ENCODE measurements around the gene CCR5AS.
"Not testable (repeated sequence)": the region's sequence is repeated elsewhere in the genome, so short reads cannot be mapped to it uniquely, and the experiment has no call there.

Gene CCR5AS

DNA sequence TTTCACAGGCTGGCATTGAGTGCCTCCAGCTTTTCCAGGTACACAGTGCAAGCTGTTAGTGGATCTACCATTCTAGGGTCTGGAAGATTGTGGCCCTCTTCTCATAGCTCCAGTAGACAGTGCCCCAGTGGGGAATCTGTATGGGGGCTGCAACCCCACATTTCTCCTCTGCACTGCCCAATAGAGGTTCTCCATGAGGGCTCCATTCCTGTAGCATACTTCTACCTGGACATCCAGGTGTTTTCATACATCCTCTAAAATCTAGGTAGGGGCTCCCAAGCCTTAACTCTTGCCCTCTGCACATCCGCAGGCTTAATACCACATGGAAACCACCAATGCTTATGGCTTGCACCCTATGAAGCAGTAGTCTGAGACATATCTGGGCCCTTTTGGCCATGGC, 68.0 kb downstream of the CCR5AS start:
- H3K4me3 ChIP-seq: no peak overlapping the region
- no peaks in the 10 kb centered on the region for H3K4me1 ChIP-seq
- no peaks in the 10 kb centered on the region for H3K27me3 ChIP-seq
- TF ChIP-seq POLR2A (IDR thresholded peaks at IDR 0.05) (no peak), POLR2AphosphoS5 (IDR thresholded peaks at IDR 0.05; ENCODE audit: insufficient read depth in 1 of 2, low read depth in 1 of 2) (no peak)
- TF ChIP-seq, protein P1, sequence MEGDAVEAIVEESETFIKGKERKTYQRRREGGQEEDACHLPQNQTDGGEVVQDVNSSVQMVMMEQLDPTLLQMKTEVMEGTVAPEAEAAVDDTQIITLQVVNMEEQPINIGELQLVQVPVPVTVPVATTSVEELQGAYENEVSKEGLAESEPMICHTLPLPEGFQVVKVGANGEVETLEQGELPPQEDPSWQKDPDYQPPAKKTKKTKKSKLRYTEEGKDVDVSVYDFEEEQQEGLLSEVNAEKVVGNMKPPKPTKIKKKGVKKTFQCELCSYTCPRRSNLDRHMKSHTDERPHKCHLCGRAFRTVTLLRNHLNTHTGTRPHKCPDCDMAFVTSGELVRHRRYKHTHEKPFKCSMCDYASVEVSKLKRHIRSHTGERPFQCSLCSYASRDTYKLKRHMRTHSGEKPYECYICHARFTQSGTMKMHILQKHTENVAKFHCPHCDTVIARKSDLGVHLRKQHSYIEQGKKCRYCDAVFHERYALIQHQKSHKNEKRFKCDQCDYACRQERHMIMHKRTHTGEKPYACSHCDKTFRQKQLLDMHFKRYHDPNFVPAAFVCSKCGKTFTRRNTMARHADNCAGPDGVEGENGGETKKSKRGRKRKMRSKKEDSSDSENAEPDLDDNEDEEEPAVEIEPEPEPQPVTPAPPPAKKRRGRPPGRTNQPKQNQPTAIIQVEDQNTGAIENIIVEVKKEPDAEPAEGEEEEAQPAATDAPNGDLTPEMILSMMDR (IDR thresholded peaks at IDR 0.05): no peak
- H3K9me3 ChIP-seq: no peaks in the 10 kb centered on the region
- no peak for DNase-seq (ENCODE audit: extremely low spot score in 2 of 2)
- H3K36me3 ChIP-seq: no peaks in the 10 kb centered on the region
- H3K27ac ChIP-seq: no peak overlapping the region
- intact Hi-C loops (cut with DNase I): no loop called here

DNA sequence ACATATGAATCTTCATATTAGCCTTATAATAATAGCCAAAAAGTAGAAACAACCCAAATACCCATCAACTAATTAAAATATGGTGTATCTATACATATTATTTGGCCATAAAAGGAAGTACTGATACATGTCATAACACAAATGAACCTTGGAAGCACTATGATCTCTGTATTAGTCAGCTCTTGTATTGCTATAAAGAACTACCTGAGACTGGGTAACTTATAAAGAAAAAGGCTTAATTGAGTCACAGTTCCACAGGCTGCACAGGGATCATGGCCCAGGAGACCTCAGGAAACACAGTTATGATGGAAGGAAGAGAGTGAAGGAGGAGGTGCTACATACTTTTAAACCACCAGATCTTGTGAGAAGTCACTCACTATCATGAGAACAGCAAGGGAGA, 69.0 kb downstream of the CCR5AS start:
- DNase-seq (ENCODE audit: extremely low spot score in 2 of 2): no peak
- intact Hi-C loops (cut with DNase I): no loop called here
- no peaks in the 10 kb centered on the region for H3K36me3 ChIP-seq
- H3K4me3 ChIP-seq: no peak overlapping the region
- TF ChIP-seq, protein P1 (IDR thresholded peaks at IDR 0.05): no peak
- no peak for TF ChIP-seq POLR2A (IDR thresholded peaks at IDR 0.05)
- no peak for TF ChIP-seq POLR2AphosphoS5 (IDR thresholded peaks at IDR 0.05; ENCODE audit: insufficient read depth in 1 of 2, low read depth in 1 of 2)
- no peaks in the 10 kb centered on the region for H3K27me3 ChIP-seq
- no peak overlapping the region for H3K27ac ChIP-seq
- no peaks in the 10 kb centered on the region for H3K4me1 ChIP-seq
- H3K9me3 ChIP-seq: no peaks in the 10 kb centered on the region

DNA sequence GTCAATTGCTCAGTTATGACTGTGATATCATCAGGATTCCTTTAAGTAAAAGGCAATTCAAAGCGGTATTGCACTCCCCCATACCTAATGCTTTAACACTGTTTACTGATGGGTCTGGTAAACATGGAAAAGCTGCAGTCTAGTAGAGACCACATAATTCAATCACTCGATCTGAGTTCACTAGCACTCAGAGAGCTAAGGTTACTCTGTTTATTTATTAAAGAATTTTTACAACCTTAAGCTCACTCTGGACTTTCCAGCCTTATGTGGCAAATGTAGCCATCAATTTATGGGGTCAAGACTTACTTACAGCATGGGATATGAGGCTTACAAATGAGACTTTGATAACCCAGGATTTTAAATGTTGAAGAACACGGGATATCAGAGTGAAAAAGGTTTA, 71.3 kb downstream of the CCR5AS start:
- Histone ChIP-seq H3K9me3 (no peaks in the 10 kb centered on the region), H3K27ac (no peak overlapping the region), H3K27me3 (no peaks in the 10 kb centered on the region), H3K4me3 (no peak overlapping the region), H3K36me3 (no peaks in the 10 kb centered on the region), H3K4me1 (no peaks in the 10 kb centered on the region)
- intact Hi-C loops (cut with DNase I): no loop called here
- no peak for DNase-seq (ENCODE audit: extremely low spot score in 2 of 2)
- TF ChIP-seq POLR2A (IDR thresholded peaks at IDR 0.05) (no peak), POLR2AphosphoS5 (IDR thresholded peaks at IDR 0.05; ENCODE audit: insufficient read depth in 1 of 2, low read depth in 1 of 2) (no peak)
- TF ChIP-seq, protein P1 (IDR thresholded peaks at IDR 0.05): no peak

DNA sequence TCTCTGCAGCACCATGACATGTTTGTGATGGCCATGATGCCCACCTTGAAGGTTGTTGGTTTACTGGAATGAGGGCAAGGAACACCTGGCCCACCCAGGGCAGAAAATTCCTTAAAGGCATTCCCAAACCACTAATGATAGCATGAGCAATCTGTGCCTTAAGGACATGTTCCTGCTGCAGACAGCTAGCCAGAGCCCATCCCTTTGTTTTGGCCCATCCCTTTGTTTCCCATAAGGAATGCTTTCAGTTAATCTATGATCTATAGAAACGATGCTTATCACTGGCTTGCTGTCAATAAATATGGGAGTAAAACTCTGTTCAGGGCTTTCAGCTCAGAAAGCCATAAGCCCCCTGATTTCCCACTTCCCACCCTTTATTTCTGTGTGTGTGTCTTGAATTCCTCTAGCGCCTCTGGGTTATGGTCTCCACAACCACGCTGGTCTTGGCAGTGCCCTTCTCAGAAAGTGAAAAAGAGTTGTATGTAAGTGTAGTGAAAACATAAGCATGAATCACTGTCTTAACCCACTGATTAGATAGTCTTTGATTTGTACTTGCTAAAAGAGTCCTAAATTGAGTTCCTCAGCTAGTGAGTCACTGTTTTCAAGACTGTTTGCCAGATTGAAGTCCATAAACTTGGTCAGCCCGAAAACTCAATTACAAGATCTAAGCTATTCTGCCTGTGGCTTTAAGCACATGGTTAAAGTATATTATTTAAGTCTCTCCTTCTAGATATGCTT, 72.0 kb downstream of the CCR5AS start:
- Histone ChIP-seq H3K9me3 (no peaks in the 10 kb centered on the region), H3K27ac (peak overlapping the region; percentile 69), H3K36me3 (no peaks in the 10 kb centered on the region), H3K4me3 (no peak overlapping the region), H3K27me3 (no peaks in the 10 kb centered on the region), H3K4me1 (no peaks in the 10 kb centered on the region)
- no peak for DNase-seq (ENCODE audit: extremely low spot score in 2 of 2)
- TF ChIP-seq, protein P1 (IDR thresholded peaks at IDR 0.05): no peak
- TF ChIP-seq POLR2A (IDR thresholded peaks at IDR 0.05) (no peak), POLR2AphosphoS5 (IDR thresholded peaks at IDR 0.05; ENCODE audit: insufficient read depth in 1 of 2, low read depth in 1 of 2) (no peak)
- intact Hi-C loops (cut with DNase I): no loop called here

DNA sequence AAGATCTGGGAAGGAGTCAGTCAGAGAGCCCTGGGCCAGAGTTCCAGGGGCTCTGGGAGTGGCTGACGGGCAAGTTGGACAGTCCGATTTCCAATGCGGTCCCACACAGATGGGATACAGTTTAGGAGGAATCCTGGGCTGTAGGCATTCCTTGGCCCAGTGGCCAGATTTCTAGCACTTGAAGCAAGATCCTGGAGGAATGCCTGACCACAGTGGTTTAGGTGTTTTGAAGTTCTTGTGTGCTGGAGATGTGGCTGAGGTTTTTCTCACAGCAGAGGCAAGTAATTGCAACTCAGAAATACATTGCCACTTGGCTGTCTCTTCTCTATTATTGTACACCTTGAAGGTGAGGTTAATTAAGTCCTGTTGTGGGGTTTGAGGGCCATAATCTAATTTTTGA, 76.2 kb downstream of the CCR5AS start:
- H3K9me3 ChIP-seq; H3K4me3 ChIP-seq; H3K27me3 ChIP-seq; H3K27ac ChIP-seq; intact Hi-C loops (cut with DNase I); DNase-seq (ENCODE audit: extremely low spot score in 2 of 2); H3K4me1 ChIP-seq; H3K36me3 ChIP-seq: not testable (repeated sequence)

All from vagina (tissue), 2 donors.